Right lung (tissue), 5 donors: ENCODE measurements around the gene CCNK. TPM values are rescaled to one million over a fixed set of nuclear protein-coding genes. Genes with fewer than 3 reads are reported as not detected.

Experiments
- DNase-seq, 2 donors: peaks; one replicate each; pipeline ENCODE4 v3.0.0-alpha.2; 2013
- polyA plus RNA-seq, 5 donors: library from polyadenylated mRNA; unstranded; fragments of 120-200 nt; gene quantifications; one replicate each; pipeline versions ENCODE4 v1.2.1 to v1.2.3, GENCODE V29; 2013; ENCODE audit warnings: inconsistent platforms in 1 of 5, low replicate concordance in 1 of 5; ENCODE audit not compliant: insufficient read length in 5 of 5, insufficient read depth in 1 of 5

Gene CCNK
- polyA plus RNA-seq, 5 donors, result 38.0 to 48.6 (median 43.6) TPM

GRCh38 chr14:99535448-99535847 is 54.2 kb downstream of the CCNK start:
- DNase-seq, result no peak

DNA sequence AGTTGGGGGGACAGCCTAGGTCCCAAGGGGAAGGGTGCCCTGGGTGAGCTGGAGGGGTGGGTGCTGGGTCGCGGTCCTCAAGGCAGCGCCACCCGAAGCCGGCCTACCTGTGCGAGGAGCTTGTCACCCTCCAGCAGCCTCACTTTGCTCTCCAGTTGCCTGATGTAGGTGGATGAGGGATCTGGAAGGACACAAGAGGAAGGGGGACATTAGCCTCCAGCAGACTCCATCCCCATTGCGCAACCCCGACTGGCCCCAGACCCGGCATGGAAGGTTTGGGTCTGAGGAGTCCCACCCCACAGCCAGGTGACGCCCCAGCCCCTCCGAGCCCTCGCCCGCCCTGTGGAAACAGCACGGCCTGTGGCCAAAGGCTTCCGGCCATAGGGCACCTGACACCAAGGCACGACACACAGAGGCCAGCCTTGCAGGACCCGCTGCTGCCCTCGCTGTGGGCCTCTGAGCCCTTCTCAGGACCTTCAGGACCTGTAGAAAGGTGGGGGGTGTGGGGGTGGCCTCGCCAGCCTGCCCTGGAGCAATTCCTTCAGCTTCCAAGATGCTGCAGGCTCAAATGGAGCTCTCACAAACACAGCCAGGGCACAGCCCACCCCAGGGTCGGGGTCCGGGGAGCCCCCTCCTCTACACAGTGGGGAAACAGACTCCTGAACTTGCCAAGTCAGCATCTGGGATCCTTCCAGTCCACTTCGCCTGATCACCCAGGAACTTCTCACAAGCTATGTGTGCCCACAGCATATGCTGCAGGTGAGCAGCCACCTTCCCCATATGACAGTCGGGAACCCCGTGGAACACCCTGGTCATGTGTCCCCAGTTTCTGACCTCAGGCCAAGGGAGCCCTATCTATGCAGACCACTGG is 54.9 kb downstream of the CCNK start:
- DNase-seq, result no peak

DNA sequence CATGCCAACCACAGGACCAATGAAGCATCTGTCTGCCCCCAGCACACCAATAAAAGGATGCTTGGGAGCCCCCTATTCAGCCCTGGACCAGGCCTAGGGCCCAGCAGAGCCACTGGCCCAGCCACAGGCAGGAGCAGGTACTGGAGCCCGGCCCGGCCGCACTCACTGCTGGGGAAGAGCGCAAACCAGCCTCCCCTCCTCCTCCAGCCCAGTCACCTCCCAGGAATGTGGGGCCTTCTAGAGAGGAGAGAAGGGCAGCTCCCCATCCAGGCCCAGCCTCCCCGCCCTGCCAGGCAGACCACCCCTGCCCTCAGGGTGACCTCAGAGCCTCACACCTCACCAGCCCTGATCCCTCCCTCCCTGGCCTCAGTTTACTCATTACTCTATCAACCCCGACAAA is 56.2 kb downstream of the CCNK start:
- DNase-seq, result no peak

DNA sequence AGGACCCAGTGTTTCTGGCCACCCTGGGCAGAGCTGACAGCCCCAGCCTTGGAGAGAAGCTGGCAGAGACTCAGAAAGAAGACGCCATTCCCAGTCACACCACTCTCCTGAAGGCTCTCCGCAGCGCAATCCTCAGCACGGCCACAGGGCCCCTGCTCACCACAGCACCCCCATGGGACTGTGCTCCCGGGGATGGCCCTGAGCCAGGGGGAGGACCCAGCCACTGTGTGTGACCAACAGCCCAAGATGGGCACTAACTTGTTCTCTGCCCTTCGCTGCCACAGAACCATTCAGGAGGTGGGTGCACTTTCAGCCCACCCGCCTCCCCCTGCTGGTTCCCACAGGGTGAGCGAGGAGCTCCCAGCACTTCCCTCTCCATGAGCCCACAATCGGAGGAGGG is 57.1 kb downstream of the CCNK start:
- DNase-seq, result no peak

DNA sequence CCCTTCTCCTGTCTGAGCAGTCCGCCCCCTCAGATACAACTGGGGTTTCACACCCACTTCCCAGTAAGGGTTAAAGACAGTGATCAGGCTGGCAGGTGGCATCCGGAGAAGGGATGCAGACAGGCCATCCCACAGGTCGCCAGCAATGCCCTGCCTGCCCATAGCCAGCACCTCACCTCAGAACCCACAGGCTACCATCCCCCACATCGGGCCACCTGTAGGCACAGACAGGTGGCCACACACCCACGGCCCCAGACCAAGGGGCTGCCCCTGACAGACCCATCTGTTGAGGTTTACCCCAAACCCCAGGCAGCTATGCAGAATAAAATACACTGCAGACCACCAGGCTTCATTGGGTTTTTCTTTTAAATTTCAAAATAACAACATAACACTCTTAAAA is 57.5 kb downstream of the CCNK start:
- no peak for DNase-seq

- no peak for DNase-seq
Measured at GRCh38 chr14:99539491-99539890, 58.3 kb downstream of the CCNK start.

- no peak for DNase-seq
Measured at GRCh38 chr14:99540196-99541032, 59.2 kb downstream of the CCNK start.

DNA sequence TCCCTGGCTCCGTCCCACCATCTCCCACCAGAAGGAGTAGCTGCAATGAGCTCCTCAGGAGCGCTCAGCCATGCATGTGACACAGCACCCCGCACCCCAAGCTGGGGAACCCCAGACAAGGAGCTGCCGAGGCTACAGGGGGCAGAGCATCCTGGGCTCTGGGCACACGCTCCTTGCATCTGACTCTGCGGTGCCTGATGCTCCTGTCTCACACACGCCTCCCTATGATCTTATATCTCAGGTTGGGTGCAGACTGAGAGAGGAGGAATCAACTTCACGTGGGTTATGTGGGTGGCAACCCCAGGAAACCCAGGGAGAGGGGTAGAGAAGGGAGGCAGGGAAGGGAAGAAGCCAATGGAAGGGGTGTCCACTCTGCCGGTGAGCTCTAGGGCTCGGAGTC is 60.0 kb downstream of the CCNK start:
- no peak for DNase-seq

- no peak for DNase-seq
Measured at GRCh38 chr14:99541677-99542470, 60.7 kb downstream of the CCNK start.

- DNase-seq, result no peak
Measured at GRCh38 chr14:99542566-99542965, 61.4 kb downstream of the CCNK start.

DNA sequence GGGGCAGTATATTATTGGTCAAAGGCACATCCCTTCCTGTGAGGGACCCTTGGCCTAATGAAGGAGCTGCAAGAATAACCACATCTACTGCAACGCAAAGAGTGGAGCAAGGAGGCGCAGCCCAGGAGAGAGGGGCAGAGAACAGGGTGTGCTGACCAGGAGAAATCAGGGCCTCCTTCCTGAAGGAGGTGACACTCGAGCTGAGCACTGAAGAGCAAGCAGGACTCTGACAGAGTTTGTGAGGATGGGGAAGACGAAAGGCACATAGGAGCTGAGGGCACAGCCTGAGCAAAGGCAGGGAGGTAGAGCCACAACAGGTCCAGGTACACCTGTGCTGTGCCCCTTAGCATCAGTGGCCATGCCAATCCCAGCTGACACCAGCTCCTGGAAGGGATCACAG is 62.2 kb downstream of the CCNK start:
- no peak for DNase-seq

GRCh38 chr14:99543985-99544384 is 62.8 kb downstream of the CCNK start:
- no peak for DNase-seq

DNA sequence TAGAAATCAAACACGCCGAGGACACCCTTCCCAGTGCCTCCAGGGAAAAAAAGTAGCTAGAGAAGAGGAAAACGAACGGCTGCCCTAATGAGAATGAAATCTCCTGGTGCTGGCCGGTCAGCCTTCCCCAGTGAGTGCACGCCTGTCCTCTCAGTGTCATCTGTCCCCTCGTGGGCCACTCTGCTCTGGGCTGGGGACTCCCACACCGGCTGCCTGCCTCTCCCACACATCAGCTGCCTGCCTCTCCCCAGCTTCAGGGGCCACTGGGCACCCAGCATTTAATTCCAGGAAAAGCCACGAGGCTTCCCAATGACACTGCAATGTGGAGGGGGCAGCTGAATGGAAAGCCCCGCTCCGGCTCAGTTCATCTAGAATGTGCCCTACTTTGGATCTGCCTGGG is 63.8 kb downstream of the CCNK start:
- DNase-seq, result no peak

GRCh38 chr14:99545586-99545985 is 64.4 kb downstream of the CCNK start:
- no peak for DNase-seq

DNA sequence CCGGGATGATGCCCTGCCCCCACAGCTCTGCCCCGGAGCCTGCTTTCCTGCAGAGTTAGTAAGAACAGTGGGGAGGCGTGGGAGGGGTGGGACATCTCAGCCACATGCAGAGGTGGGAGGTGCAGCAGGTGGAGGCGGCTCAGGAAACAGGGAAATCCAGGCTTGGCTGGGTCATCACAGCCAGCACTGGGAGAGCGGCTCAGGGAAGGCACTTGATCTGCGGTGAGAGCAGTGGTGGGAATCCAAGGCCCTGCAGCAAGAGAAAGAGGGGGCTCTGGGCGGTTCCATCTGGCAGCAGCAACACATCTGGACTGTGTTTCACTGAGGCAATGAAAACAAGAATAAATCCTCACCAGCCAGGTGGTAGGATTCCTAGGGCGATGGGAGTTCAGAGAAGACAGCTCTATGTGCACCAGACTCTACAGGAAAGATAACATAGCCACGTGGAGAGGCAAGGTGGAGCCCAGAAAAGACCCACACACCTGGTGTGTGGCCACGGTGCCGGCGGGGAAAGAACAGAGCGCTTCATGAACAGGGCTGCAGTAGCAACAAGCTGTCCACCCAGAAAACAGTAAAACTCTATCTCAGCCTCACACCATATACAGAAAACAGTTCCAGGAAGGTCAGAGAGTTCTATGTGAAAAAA is 65.1 kb downstream of the CCNK start:
- no peak for DNase-seq

GRCh38 chr14:99548255-99548654 is 67.0 kb downstream of the CCNK start:
- DNase-seq, result no peak

DNA sequence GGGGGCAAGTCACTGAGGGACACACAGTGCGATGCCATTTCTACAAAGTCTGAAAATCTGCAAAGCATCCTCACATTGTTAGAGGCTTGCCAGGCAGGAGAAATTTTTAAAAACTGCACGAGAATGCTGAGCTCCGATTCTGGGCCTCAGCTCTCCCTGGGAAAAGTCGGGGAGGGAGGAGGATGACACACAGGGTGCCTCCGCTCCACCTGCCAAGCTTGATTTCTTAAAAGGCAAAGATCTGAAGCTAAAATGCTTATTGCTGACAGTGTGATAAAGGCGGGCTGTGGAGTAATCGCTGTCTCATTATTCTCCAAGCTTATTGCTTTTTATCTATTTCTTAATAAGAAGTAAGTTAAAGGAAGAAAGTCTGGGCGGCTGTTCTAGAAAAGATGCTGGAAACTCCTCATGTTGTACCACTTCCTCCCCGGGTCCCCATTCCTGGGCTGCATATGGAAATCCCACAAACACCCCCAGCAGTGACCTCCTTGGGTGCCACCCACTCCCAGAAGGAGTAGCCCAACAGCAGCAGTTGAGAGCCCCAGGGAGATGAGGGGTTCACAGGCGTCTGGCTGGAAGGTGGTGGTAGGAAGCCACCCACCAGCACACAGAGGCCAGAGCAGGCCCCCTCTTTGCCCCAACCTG is 67.8 kb downstream of the CCNK start:
- DNase-seq, result no peak

DNA sequence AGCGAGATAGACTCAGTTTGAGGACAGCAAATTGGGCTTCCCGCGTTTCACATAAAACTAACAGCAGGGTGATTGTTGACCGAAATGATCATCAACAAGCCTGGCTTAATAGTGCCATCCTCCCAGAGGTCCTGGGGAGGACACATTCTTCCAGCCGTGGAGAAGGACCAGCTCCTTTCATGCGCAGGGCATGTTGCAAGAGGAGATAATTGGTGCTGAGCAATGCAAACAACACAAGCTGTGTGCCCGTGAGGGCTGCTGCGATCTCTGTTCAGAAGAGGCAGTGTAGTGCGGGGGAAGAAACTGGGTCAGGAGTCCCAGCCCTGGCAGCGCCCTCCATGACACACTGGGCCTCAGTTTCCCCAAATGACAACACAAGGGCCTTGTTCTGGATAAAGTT is 68.5 kb downstream of the CCNK start:
- DNase-seq, result no peak

- DNase-seq, result no peak
Measured at GRCh38 chr14:99550387-99550992, 69.3 kb downstream of the CCNK start.

DNA sequence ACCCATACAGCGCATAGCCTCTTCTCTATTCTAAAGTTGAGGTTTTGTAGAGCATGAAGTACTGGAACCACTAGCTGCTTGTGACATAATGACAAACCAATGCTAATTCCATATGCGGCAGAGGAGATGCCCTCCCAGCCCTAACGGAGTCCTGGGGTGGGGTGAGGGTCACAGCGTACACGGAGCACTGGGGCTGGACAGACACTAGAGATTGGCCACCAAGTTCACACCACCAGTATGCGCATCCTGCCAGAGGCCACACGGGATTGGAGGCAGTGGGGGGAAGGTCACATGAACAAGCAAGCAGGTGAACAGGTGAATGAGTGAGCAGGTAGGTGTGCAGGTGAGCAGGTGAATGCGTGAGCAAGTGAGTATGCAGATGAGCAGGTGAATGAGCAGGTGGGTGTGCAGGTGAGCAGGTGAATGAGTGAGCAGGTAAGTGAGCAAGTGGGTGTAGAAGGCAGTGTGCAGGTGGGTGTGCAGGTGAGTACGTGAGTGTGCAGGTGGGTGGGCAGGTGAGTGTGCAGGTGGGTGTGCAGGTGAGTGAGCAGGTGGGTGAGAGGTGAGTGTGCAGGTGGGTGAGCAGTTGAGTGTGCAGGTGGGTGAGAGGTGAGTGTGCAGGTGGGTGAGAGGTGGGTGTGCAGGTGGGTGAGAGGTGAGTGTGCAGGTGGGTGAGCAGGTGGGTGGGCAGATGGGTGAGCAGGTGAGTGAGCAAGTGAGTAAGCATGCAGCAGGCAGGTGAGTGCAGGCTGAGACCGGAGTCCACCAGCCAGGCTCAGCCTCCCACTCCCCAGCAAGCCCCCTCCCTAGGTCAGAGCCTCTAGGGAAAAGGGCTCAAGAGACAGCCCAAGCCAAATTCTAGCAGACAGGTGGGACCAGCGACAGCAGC is 70.1 kb downstream of the CCNK start:
- no peak for DNase-seq
